Measurements from ENCODE around the gene TUT7. TPM values are rescaled to one million over a fixed set of nuclear protein-coding genes. Genes with fewer than 3 reads are reported as not detected.

Gene TUT7
- total and polyA plus RNA-seq, 10 of the 15 experiments (the other 5 are each of a cell fraction or from before 2014, with no cell fraction given): 10.0 to 49.8 (median 30.4) TPM

GRCh38 chr9:86282077-86282978 is 71.9 kb downstream of the TUT7 start, which contains the start of gene ISCA1 (continued):
- TF ChIP-seq E2F8 (IDR thresholded peaks at IDR 0.05; ENCODE audit: low read depth, partially characterized antibody) (no peak), IKZF1 (conservative IDR thresholded peaks at IDR 0.05) (peak; percentile 92), RELA (IDR thresholded peaks at IDR 0.05; ENCODE audit: borderline replicate concordance, partially characterized antibody) (peak; percentile 83), MEF2B (IDR thresholded peaks at IDR 0.05; ENCODE audit: partially characterized antibody, poor library complexity, severe bottlenecking) (no peak), NR2C1 (IDR thresholded peaks at IDR 0.05) (peak; percentile 0), RBBP5 (conservative IDR thresholded peaks at IDR 0.05) (no peak)

GRCh38 chr9:86281593-86282076 is 72.6 kb downstream of the TUT7 start:
- peak overlapping the region; percentile 83 for H3K4me3 ChIP-seq
- peaks cover 23% of the 10 kb centered on the region for H3K79me2 ChIP-seq (ENCODE audit: control insufficient read depth, insufficient read depth, low read length)
- FAIRE-seq (no peak), DNase-seq (ENCODE audit: low read depth, low spot score) (peak; percentile 5), ATAC-seq (no peak; the same call in 2 of the 3 replicates)
- H3K36me3 ChIP-seq (ENCODE audit: control insufficient read depth in 2 of 2, insufficient read depth in 2 of 2, low read length in 1 of 2): peaks cover 0 to 5% of the 10 kb centered on the region in 2 experiments; a peak in 1 of 4 replicates
- H3K4me1 ChIP-seq (ENCODE audit: control insufficient read depth, insufficient read depth, low read length): peaks cover 5% of the 10 kb centered on the region; the same call in 1 of the 2 replicates
- under 1% methylated on average over 29 of the region's 31 CpGs for WGBS (ENCODE audit: insufficient coverage, insufficient replicate concordance, low lambda C conversion rate, missing lambda C conversion rate)
- ChIA-PET SMC1A (ENCODE audit: uncharacterized antibody, unreplicated experiment) (interaction anchor here (1.0 to 1.3 kb wide), 3 partner anchors 34 to 69 kb away, joined by 3 to 5 read pairs (median 3); no protein-coding TSS in a partner anchor), RAD21 (ENCODE audit: unreplicated experiment) (no interaction called here), POLR2A (interaction anchor here (0.5 to 1.3 kb wide), 4 partner anchors 19 to 270 kb away, joined by 3 to 7 read pairs (median 4); no protein-coding TSS in a partner anchor), CTCF (no interaction called here)
- peak overlapping the region; percentile 83 for H3K4me2 ChIP-seq (ENCODE audit: control insufficient read depth, insufficient read depth)
- peak overlapping the region; percentile 74 for H3K27ac ChIP-seq (ENCODE audit: control insufficient read depth, insufficient read depth)
- H2AFZ ChIP-seq (ENCODE audit: control insufficient read depth, low read depth, low read length): peak overlapping the region; percentile 92
- no peaks in the 10 kb centered on the region for H3K9me3 ChIP-seq (replicated peaks; ENCODE audit: control insufficient read depth, insufficient read depth, low read length)
- no TSS peak for BruUV-seq (replicated peaks)
- no peaks in the 10 kb centered on the region for H4K20me1 ChIP-seq (ENCODE audit: control insufficient read depth, insufficient read depth)
- in situ Hi-C loops (cut with MboI) (loop anchor here (25.0 kb wide), 1 partner anchor 469 kb away; no protein-coding TSS in a partner anchor), intact Hi-C loops (cut with micrococcal nuclease; ENCODE audit: unreplicated experiment) (loop anchor here (2.0 kb wide), 1 partner anchor 69 kb away; no protein-coding TSS in a partner anchor)
- no peaks in the 10 kb centered on the region for H3K27me3 ChIP-seq (replicated peaks in 1 of 2; ENCODE audit: control insufficient read depth in 2 of 2, insufficient read depth in 2 of 2, low read length in 1 of 2)
- peak overlapping the region; percentile 86 for H3K9ac ChIP-seq (ENCODE audit: control insufficient read depth, insufficient read depth, low read length)
- TF ChIP-seq ETV6 (conservative IDR thresholded peaks at IDR 0.05 in 1 of 2, IDR thresholded peaks at IDR 0.05 in 1 of 2; ENCODE audit: borderline replicate concordance in 1 of 2, low read depth in 1 of 2): no peak
- TF ChIP-seq TAF1 (IDR thresholded peaks at IDR 0.05; ENCODE audit: borderline replicate concordance, low read depth, low read length): peak; percentile 11; the same call in 1 of the 2 replicates
- no peak for TF ChIP-seq POLR2AphosphoS5 (IDR thresholded peaks at IDR 0.05; ENCODE audit: low read length)
- TF ChIP-seq STAT3 (IDR thresholded peaks at IDR 0.05; ENCODE audit: low read depth, low read length): no peak
- no peak for TF ChIP-seq ZNF592 (IDR thresholded peaks at IDR 0.05)
- no peak for TF ChIP-seq NRF1 (conservative IDR thresholded peaks at IDR 0.05; ENCODE audit: low read depth, low read length)
- TF ChIP-seq CHD1 (IDR thresholded peaks at IDR 0.05; ENCODE audit: low read depth, low read length): no peak
- peak; percentile 79 for TF ChIP-seq MEF2B (IDR thresholded peaks at IDR 0.05; ENCODE audit: partially characterized antibody, poor library complexity, severe bottlenecking)
